ENCODE results near the gene OXSR1.
"Not testable (repeated sequence)": the region's sequence is repeated elsewhere in the genome, so short reads cannot be mapped to it uniquely, and the experiment has no call there.

OXSR1 gene

DNA sequence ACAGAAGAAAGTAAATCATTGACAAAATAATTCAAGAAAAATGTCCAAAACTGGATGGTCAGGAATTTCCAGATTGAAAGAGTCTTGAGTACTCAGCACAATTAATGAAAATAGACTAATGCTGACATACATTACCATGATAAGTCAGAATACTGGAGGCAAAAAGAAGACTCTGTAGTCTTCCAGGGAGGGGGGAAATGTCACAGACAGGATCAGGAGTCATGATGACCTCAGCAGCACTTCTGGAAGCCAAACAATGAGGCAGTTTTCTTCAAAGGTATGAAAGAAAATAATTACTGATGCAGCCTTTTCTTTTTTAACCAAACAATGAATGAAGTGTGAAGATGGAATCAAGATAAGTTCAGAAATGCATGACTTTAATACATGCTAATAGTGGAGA, 70.1 kb downstream of the OXSR1 start:
- DNase-seq = no peak

DNA sequence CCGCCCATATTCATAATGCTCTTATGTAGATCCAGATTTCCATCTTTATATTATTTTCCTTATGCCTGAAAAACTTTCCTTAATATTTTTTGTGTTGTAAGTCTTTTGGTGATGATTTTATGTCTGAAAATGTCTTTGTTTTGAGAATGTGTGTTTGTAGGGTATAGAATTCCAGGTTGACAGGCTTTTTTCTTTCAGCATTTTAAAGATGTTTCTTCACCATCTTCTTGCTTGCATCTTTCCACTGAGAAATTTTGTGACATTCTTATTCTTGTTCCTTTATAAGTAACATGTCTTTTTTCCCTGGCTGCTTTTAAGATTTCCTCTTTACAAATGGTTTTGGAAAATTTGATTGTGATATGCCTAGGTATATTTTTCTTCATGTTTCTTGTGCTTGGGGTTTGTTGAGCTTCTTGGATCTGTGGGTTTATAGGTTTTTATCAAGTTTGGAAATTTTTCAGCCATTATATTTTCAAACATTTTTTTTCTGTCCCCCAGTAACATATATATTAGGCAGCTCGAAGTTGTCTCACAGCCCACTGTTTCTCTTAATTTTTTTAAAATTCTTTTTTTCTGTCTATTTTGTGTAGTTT, 73.2 kb downstream of the OXSR1 start:
- no peak for DNase-seq

DNA sequence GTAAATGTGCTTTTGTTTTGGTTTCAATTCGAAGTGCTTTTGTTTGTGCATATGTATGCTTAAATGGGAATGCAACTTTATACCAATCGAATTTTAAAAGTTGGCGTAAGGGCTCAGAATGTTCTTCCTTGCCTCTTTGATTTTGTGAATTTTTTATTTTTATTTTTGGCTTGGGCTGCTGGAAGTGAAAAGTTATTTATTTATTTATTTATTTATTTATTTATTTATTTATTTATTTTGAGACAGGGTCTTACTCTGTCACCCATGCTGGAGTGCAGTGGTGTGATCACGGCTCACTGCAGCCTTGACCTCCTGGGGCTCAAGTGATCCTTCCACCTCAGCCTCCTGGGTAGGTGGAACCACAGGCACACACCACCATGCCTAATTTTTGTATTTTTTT, 77.5 kb downstream of the OXSR1 start:
- not testable (repeated sequence) for DNase-seq

DNA sequence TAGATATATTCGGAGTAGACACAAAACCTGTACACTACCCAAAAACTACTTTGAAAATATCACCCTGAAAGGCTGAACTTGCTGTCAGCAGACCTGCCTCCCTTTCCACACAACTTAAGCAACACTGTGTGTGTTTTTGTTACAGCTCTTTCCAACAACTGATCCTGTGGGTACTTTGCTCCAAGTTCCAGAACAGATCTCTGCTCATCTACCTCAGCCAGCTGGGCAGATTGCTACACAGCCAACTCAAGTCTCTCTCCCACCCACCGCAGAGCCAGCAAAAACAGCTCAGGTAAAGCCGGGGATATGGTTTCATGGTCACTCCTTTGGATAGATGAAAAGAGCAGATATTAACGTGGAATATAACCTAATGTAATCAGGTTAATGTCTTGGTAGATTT, 80.6 kb downstream of the OXSR1 start:
- DNase-seq = no peak

DNA sequence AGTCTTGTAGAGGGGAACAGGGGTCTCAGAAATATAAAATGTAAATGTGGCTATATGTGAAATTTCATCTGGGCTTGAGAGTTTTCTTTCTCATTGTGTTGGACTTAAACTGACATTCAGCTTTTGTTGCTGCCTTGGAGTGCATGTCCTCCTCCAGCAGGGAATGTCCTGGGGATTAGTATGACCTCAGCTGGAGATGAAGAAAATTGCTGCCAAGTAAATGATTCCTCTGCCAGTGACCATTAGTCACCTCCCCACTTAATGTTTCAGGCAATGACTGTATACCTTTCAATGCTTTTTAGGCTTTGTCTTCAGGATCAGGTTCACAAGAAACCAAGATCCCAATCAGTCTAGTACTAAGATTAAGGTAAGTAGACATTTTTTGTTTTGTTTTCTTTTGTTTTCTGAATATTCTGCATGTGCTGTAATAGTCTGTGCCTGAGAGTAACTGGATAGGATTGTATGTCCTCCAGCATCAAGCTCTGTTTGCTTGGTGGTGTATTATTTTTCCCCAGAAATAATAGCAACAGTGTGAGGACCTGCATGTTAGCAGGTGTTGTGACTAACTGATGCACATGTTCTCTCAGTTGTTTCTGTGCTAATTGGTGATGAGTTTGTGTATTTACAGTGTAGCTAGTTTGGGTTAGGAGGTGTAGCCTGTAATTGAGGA, 82.2 kb downstream of the OXSR1 start:
- DNase-seq = no peak

DNA sequence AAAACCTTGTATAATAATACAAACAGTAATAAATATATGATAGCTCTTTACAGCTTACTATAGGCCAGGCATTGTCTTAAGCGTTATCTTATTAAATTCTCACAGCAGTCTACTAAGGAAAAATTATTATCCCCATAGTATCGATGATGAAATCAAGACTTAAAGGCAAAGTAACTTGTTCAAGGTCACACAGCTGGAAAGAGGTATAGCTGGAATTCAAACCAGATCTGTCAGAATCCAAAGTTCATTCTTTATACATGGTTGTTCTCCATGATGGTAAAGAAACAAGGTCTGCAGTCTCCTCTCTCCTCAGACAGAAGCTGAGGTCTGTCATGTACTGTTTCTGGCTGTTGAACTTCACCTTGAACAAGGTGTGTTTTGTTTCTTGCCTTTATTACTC, 84.9 kb downstream of the OXSR1 start:
- no peak for DNase-seq

DNA sequence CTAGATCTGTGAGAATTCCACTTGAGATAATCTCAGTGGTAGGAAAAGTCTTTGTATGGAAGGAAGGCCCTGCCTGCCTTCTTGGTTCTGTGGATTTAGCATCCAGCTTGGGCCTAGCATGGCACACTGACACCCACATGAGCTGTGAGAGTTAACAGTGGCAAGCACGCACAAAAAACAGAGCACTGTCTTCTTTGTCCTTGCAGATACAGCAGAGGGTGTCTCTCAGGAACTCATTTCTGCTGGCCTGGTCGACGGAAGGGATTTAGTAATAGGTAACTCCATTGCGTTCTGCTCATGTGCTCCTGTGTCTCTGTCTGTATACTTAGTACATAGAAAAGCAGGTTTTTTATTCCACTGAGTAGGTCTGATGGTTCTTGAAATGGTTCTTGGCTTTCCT, 85.9 kb downstream of the OXSR1 start:
- DNase-seq = no peak

DNA sequence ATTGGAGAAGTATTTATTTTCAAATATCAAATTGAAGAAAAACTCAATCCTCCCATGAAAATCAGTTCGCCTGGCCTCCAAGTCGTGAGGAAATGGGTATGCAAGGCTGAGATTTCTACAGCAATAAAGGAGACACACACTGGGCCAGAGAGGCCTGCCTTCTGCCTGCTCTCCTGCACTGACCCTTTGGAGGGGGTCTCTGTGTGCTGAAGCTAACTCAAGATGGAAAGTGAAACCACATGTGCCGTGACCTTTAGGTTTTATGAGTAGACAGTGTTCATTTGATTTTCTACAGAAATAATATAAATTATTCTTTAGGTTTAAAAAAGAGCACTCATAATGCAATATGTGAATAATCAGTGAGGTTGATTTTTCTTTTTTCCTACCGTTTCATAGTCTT, 88.4 kb downstream of the OXSR1 start:
- no peak for DNase-seq

DNA sequence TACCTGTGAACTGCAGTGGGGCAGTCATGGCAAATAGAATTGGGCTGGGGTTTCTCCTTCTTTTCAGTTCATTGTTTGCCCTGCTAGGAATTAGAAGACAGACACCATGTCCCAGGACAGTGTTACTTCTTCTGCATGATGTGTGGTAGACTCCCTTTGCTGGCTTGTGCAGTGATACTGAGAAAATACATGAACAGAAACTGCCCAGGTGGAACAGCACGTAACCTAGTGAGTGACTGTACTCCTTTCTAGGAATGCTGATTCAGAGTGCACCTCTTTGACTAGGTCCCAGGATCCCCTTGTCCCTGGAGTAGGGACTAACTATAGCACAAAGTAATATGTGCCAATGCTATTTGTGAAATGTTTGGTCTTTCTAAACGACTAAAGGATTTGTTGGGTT, 89.5 kb downstream of the OXSR1 start:
- DNase-seq = no peak

DNA sequence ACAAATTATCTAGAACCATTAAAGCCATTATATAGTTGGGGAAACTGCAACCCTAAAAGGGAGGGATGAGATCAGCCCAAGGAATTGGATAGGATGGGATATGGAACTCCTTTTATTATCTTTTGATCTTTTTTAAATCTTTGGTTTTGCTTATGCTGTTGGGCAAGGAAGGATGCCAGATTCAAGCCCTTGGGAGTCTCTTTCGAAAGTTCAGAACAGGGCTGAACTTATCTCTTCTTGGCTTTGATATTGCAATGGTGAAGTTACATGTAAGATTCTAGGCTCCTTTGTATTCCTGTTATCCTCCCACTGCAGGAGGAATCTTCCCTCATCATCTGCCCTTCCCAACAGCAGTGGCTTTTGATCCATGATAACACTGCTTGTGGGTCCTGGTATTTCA, 90.3 kb downstream of the OXSR1 start:
- no peak for DNase-seq

DNA sequence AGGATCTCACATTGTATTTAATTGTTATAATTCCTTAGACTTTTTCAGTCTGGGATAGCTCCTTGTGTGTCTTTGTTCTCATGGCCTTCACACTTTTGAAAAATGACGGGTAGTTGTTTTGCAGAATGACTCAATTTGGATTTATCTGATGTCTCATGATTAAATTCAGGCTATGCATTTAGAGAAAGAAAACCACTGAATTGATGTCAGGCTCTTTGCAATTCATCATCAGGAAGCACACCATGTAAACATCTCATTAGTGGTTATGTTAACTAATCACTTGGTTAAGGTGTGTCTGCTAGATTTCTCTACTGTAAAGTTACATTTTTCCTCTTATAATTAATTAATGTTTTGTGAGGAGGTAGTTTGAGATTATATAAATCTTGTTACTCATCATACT, 92.2 kb downstream of the OXSR1 start:
- no peak for DNase-seq

DNA sequence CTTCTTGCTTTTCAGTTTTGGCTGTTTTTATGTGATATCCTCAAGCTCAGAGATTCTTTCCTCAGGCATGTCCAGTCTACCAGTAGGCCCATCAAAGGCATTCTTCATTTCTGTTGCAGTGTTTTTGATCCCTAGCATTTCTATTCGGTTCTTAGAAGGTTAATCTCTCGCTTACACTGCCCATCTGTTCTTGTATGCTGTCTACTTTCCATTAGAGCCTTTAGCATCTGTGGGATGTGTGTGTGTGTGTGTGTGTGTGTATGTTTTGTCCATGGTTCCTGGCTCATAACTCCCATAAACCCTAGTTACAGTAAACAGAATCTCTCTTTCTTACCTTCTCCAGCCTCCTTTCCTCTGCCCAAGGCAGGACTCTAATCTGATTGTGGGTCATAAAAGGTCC, 95.1 kb downstream of the OXSR1 start:
- DNase-seq = no peak

DNA sequence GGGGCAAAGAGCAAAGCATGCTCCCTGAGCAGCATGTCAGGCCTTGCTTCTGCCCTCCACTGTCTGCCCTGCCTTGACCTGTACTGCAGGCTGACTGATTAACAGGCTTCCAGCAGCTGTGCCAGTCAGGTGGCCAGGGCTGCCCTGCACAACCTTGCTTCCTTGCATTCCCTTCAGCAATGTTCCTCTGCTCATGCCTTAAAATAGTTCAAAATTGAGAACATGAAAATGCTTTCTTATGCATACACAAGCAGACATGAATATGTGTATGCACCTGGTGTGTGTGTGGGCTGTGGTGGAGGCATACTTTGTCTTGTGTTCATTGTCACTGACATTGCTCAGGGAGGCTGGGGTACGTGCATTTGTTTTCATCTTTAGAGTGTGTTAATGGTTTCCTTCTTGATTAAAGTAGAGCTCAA, 99.0 kb downstream of the OXSR1 start:
- no peak for DNase-seq

DNA sequence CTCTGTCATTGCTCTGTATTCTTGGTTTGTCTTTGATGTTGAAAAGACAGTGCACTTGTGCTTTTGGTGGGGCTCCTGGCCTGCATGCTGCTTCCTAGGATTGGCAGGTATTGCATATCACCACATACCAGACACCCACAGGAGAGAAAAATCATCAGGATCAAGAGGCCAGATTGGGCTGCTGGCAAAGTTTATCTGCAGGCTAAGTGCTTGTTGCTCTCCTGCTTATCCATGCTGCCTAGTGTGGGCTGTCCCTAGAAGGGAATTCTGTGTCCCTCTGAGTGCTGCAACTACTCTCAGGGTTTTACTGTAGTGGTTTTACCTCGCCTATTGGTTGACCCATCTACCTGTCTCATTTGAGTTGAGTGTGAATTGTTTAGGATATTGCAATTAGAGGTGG, 99.4 kb downstream of the OXSR1 start:
- DNase-seq = no peak

DNA sequence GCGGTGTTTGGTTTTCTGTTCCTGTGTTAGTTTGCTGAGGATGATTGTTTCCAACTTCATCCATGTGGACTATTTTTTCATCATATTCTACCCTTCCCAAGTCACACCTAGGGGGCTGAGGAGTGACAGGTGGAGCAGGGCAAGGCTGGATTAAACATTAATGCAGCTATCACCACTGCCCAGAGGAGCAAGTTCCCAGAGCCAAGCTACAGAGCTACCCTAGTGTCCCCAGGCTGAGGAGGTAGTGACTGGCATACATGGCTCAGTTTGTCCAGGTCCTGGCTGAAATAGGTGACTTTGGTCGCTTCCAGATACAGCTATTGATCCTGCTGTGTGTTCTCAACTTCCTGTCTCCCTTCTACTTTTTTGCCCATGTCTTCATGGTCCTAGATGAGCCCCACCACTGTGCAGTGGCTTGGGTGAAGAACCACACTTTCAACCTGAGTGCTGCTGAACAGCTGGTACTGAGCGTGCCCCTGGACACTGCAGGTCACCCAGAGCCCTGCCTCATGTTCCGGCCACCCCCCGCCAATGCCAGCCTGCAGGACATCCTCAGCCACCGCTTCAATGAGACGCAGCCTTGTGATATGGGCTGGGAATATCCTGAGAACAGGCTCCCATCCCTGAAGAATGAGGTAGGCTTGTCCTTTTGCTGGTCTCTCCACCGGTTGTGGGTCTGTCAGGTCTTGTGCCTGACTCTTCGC, 100.4 kb downstream of the OXSR1 start, which contains the start of gene SLC22A13:
Gene SLC22A13 (plus strand): TSS at position 209 of the 704 bp plus-strand sequence. CDS start 49 bp downstream, at position 258.
- DNase-seq = no peak

DNA sequence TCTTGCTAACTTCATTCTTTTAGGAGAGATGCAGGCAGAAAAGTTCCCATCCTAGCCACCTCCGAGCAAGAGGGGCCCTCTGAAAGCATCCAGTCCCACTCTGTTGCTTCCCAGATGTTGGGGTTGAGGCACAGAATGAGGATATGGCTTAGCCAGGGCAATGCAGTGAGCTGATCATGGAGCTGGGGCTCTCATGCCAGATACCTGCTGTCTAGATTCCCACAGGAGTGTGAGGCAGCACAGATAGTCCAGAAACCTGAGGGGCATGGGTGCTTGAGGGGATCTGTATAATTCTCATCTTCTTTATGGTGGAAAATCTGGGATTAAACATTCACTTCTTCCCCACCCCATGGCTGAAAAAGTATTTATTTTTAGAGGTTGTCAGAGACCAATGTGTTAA, 101.5 kb downstream of the OXSR1 start:
- DNase-seq = no peak

DNA sequence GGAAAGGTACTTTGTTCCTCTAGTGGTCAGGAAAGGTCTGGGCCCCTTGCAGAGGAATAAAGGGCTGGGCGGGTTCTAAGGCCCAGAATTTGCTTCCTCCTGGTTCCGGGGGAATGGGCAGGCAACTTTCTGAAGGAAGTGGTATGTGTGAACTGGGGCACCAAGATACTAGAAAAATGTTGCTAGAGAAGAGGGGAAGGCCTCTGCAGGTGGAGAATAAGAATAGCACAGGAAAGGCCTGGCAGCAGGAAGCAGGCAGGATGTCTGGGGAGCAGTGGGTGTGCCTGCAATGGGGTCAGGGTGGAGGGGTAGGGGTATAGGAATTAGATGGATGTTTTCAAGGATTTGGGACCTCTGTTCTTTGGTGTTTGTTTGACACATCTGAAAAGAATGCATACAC, 102.3 kb downstream of the OXSR1 start:
- no peak for DNase-seq

DNA sequence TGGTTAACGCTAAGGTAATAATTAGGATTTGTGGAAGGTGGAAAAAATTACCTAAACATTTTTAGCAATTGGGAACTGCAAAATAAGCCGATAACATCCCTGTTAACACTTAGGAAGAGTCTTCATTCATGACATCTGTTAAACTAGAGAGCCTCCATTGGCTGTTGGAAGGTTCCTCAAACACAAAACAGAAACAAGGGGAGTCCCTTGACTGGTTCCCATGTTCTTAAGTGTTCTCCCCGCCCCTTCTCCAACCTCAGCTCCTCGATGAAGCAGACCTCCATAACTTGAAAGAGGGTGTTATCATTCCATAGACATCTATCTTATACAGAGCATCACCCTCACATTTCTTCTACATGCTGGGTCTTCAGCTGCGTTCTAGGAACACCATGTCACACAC, 102.8 kb downstream of the OXSR1 start:
- DNase-seq = no peak

DNA sequence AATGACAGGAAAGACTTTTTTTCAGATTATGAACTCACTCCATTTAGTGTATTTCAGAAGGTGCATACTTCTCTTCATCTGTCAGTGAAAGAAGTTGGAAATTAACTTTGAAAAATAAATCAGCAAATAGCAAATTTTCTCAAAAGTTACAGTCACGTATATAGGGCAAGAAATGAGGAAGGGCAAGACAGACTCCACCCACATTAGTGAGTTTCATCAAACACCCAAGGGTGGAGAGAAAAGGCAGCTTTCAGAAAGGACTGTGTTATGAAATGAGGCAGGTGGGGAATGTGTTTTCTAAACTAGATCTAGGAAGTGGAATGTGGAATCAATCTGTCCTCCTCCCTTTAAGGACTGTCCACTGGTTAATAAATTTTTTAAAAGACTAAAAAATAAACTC, 103.2 kb downstream of the OXSR1 start:
- no peak for DNase-seq

DNA sequence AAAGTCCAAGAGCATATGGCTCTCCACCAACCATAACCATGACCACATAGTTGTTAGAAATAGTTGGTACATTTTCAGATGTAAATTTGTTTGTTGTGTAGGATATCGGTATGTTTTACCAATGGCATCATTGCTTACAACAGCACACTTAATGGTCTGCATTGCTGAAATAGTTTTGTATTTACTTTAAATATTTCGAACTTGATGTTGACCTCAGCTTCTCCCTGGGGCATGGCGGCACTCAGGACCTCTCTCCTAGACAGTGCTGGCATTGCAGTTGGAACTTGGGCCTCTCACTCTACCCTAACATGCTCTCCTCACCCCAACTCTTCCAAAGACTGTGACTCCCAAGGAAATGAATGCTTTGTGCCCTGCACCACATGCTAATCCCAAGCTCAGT, 105.3 kb downstream of the OXSR1 start:
- no peak for DNase-seq

DNA sequence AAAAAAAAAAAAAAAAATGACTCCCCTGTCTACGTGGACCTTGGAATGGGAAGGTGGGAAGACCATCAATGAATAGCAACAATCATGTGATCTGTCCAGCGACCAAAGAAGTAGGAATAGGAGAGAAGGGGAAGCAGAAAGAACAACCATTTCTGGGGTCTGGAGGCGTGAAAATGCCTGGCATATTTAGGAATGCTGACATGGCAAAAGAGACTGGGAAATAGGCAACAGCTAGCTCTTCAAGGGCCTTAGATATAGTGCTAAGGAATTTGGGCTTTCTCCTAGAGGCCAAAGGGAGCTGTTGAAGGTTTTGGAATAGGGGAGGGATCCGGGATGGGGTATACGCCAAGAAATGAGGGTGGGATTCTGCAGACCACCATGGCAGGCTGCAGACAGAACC, 106.2 kb downstream of the OXSR1 start:
- DNase-seq = no peak

DNA sequence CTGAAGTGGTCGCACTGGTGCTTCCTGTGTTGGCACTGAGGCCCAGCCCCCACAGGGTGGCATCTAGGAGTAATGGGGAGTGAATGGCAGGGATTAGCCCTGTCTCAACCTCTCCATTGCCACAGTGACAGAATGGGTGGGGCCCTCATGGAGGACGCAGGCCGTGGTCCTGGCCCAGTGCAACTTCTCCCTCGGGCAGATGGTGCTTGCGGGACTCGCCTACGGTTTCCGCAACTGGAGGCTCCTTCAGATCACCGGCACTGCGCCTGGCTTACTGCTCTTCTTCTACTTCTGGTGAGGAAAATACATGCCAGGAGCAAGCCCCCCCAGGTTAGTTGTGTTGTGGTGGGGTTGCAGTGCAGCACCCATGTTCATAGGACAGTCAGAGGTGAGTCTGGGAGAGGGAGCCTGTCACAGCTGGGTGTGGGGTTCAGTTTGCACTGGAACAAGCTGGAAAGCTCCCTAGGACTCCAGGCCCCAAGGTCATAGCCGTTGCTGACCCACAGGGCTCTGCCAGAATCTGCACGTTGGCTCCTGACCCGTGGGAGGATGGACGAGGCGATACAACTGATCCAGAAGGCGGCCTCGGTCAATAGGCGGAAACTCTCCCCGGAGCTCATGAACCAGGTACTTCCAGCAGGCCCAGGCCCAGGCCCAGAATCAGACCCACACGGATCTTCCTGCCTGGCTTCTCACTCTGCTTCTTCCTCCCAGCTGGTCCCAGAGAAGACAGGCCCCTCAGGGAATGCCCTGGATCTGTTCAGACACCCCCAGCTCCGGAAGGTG, 109.7 kb downstream of the OXSR1 start:
- DNase-seq = no peak

DNA sequence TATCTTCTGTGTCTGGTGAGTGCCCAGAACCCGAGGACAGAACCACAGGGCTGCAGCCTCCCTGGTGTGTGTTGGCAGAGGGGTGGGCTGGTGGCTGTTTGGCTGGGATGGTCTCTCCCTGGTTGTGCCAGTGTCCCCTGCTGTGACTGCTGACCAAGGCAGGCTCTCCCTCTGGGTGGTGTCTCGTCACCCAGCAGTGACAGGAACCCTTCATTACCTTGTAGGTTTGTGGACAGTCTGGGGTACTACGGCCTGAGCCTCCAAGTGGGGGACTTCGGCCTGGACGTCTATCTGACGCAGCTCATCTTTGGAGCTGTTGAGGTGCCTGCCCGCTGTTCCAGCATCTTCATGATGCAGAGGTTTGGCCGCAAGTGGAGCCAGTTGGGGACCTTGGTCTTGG, 110.3 kb downstream of the OXSR1 start:
- DNase-seq = no peak
